ENCODE data around the gene SDK1.

Gene SDK1

DNA sequence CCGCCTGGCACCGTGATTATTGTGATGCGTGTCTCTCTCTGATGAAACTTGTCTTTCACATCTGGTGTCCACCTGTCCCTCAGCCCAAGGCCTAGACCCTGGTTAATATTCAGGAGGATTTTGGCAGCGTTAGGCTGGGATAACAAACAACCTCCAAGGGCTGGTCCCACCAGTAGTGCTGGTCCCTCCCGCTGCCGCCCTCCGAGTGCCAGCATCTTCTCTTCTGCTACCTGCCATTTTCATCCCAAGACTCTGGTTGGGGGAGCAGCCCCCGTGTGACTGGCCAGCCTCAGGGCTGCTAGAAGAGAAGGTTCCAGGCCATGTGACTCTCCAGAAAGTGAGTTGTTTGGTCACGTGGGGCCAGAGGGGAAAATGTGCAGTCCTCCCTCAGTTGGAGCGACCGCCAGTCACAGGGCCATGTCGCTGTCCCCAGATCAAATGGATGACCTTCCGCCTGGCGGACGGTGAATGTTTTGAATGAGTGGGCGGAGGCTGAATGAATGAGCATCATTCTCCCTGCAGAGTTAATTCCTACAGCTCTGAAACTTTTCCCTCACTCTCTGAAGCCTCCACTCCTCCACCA is 901.2 kb downstream of the SDK1 start:
- DNase-seq (ENCODE audit: low read depth), result no peak
- TF ChIP-seq, protein P1, sequence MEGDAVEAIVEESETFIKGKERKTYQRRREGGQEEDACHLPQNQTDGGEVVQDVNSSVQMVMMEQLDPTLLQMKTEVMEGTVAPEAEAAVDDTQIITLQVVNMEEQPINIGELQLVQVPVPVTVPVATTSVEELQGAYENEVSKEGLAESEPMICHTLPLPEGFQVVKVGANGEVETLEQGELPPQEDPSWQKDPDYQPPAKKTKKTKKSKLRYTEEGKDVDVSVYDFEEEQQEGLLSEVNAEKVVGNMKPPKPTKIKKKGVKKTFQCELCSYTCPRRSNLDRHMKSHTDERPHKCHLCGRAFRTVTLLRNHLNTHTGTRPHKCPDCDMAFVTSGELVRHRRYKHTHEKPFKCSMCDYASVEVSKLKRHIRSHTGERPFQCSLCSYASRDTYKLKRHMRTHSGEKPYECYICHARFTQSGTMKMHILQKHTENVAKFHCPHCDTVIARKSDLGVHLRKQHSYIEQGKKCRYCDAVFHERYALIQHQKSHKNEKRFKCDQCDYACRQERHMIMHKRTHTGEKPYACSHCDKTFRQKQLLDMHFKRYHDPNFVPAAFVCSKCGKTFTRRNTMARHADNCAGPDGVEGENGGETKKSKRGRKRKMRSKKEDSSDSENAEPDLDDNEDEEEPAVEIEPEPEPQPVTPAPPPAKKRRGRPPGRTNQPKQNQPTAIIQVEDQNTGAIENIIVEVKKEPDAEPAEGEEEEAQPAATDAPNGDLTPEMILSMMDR (conservative IDR thresholded peaks at IDR 0.05; ENCODE audit: low read depth, low read length), result no peak
- no peak overlapping the region for H3K4me3 ChIP-seq (ENCODE audit: low read depth, low read length)

DNA sequence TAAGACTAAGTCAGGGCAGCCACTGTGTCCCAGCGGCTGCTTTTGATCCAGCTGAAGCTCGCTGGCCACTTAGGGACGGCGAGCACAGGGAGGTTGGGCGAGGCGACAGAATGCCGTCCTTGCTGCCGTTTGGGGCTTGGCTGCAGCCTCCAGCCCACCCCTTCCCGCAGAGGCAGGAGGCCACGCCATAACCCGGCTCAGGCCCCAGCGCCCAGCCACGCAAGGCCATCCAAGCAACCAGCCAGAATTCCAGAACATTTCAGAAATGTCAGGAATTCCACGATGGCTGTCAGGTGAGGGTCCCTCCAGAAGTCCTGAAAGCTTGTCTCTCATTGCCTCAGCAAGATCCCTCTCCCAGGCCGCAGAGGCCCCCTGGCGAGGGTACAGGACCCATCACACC is 901.9 kb downstream of the SDK1 start:
- H3K4me3 ChIP-seq (ENCODE audit: low read depth, low read length), result no peak overlapping the region
- TF ChIP-seq, protein P1 (conservative IDR thresholded peaks at IDR 0.05; ENCODE audit: low read depth, low read length), result no peak
- no peak for DNase-seq (ENCODE audit: low read depth)

DNA sequence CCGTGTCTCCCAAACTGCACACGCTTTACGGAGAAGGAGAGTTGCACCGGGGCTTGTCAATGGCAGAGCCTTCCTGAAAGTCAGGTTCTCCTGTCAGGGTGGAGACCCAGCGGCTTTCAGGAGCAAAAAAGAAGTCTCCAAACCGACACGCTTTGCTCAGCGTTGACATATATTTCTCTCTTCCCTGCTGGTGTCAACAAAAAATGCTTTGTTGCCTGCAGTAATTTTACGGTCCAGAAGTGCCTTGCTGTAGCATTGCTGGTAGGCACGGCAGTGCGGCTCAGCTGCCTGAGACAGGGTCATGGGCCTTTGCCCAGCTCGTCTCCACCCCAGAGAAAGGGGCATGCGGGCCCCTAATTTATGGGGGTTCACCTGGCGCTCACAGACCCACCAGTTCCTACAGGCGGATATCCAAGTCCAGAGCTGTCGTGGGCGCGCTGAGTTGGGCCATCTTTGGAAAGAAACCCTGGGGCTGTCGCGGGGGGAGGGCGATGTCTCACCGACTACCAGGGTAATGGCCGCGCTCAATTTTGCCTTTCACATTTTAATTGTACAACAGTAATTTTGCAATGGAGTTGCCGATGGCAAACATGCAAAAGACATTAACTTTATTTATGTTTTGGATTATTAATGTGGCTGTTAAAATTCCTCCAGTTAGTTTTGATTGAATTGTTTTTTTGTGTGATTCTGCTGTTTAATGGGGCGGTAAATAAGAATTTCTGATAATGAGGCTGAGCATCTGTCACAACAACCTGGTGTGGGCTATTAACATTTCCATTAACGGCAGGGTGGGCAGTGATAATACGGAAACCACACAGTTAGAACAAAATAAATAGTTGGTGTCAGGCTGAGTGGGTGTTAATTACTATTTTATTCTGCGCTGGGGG is 902.8 kb downstream of the SDK1 start:
- no peak for DNase-seq (ENCODE audit: low read depth)
- TF ChIP-seq, protein P1 (conservative IDR thresholded peaks at IDR 0.05; ENCODE audit: low read depth, low read length), result no peak
- no peak overlapping the region for H3K4me3 ChIP-seq (ENCODE audit: low read depth, low read length)

DNA sequence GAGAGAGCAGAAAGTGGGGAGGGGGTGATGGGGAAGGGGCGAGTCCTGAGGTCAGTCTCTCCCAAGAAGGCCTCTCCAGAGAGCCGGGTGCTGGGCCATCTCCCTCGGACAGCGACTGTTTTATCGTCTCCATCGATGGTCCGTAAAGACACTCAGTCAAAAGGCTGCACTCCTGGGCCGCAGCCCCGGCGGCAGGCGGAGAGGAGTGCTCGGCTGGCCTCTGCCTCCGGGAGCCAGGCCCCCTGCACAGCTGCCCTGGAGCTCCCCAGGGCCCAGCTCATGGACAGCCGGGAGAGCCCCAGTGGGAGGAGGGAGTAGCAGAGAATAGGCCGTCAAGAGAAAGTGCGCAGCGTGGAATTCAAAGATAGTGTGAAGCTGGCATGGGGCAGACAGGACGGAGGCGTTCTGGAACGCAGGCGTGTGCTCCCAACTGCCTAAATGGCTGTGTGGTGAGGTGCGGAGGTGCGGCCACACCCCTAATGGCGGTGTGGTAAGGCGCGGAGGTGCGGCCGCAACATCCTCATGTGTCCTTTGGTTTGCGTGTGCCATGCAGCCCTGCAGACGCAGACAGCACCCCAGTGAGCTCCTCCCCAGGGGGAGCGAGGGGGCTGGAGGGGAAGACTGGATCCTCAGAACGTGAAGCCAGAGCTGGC is 903.6 kb downstream of the SDK1 start:
- H3K4me3 ChIP-seq (ENCODE audit: low read depth, low read length), result no peak overlapping the region
- DNase-seq (ENCODE audit: low read depth), result no peak
- TF ChIP-seq, protein P1 (conservative IDR thresholded peaks at IDR 0.05; ENCODE audit: low read depth, low read length), result no peak

DNA sequence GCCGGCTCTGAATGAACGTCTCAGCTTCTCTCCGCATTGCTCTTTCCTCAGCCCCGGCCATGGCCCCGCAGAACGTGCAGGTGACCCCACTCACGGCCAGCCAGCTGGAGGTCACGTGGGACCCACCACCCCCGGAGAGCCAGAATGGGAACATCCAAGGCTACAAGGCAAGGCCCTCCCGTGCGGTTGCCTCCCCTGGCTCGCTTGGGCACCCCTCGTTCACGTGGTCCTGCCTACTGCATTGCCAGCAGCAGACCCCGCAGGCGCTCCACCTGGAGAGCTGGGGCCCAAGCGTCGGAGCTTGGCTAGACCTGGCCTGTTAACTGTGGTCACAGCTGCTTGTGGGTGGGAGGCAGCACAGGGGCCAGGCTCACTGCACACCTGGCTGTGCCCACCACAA is 904.8 kb downstream of the SDK1 start:
- TF ChIP-seq, protein P1 (conservative IDR thresholded peaks at IDR 0.05; ENCODE audit: low read depth, low read length), result no peak
- no peak overlapping the region for H3K4me3 ChIP-seq (ENCODE audit: low read depth, low read length)
- DNase-seq (ENCODE audit: low read depth), result no peak

DNA sequence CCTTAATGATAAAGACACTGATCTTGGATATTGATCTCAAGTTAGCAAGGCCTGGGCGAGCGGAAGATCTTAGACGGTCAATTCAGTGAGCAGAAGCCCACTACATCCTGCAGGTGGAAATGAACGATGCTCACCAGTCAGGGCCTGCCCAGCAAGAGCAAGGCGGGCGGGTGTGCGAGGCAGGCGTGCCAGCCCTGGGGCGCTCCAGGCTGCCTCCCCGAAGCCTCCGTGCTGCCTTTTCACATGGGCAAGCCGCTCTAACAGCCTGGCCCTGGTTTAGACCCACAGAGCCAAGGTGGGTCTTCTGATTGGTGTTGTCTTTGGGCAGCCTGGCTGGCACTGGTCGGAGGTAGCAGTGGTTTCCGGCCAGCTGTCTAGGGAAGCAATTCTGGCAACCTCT is 906.0 kb downstream of the SDK1 start:
- TF ChIP-seq, protein P1 (conservative IDR thresholded peaks at IDR 0.05; ENCODE audit: low read depth, low read length), result no peak
- no peak overlapping the region for H3K4me3 ChIP-seq (ENCODE audit: low read depth, low read length)
- no peak for DNase-seq (ENCODE audit: low read depth)

Measured in choroid plexus epithelial cell (primary cell).